HFFc6 (cell line): Measurements from ENCODE around the gene NT5C. TPM values are rescaled to one million over a fixed set of nuclear protein-coding genes. Genes with fewer than 3 reads are reported as not detected.
A peak's percentile ranks its signal among the peaks of the same experiment; 100 is the strongest.

ENCODE experiments used
- DNase-seq: peaks from one replicate; pipeline ENCODE4 v3.0.0-alpha.2; 2018
- H3K27ac Mint-ChIP-seq: 2 replicates; pipeline ENCODE4 v1.8.0; 2020; ENCODE audit warnings: mild to moderate bottlenecking, mixed read lengths
- H3K27me3 Mint-ChIP-seq: 2 replicates; pipeline ENCODE4 v1.8.0; 2021; ENCODE audit warnings: mild to moderate bottlenecking, moderate library complexity, mixed read lengths; ENCODE audit not compliant: insufficient read depth
- H3K36me3 Mint-ChIP-seq: 2 replicates; pipeline ENCODE4 v1.8.0; 2021; ENCODE audit warnings: low read depth, mixed read lengths
- H3K4me1 Mint-ChIP-seq: 2 replicates; pipeline ENCODE4 v1.8.0; 2020; ENCODE audit warnings: low read depth, mixed read lengths
- H3K4me3 Mint-ChIP-seq: 2 replicates; pipeline ENCODE4 v1.8.0; 2020; ENCODE audit warnings: mild to moderate bottlenecking, moderate library complexity, mixed read lengths
- H3K9me3 Mint-ChIP-seq: 2 replicates; pipeline ENCODE4 v1.8.0; 2020; ENCODE audit warnings: mild to moderate bottlenecking, mixed read lengths
- CTCF ChIP-seq: fragments of 200-600 bp; sonication (generic); IDR thresholded peaks from 2 replicates; pipeline ENCODE4 v1.5.0; 2021; ENCODE audit warnings: antibody characterized with exemption, mild to moderate bottlenecking
- total RNA-seq, 6 experiments: library from RNA; stranded (reverse); fragmentation: NEBNext Ultra II Directional; extraction: Animal tissue kit (Norgen Biotek cat#: 25700); gene quantifications; 2 replicates in 1 of 6; 3 replicates in 5 of 6; pipeline ENCODE4 v1.2.3, GENCODE V29; 2021

The NT5C gene
- total RNA-seq, 6 experiments from 2014 or later = 30.4 to 41.7 (median 36.3) TPM

- Mint-ChIP-seq H3K4me3 (peak overlapping the region; percentile 68), H3K27ac (peak overlapping the region; percentile 94), H3K36me3 (peaks cover 15% of the 10 kb centered on the region; the same call in 1 of the 2 replicates), H3K27me3 (no peaks in the 10 kb centered on the region), H3K4me1 (peaks cover 25% of the 10 kb centered on the region), H3K9me3 (no peaks in the 10 kb centered on the region)
- TF ChIP-seq CTCF = no peak
- DNase-seq = peak; percentile 58
These were observed 35.4 kb downstream of the NT5C start for GRCh38 chr17:75096082-75096625.

- no peak overlapping the region for H3K4me3 Mint-ChIP-seq
- no peak overlapping the region for H3K27ac Mint-ChIP-seq
- H3K27me3 Mint-ChIP-seq = no peaks in the 10 kb centered on the region
- no peak for TF ChIP-seq CTCF
- DNase-seq = no peak
- no peaks in the 10 kb centered on the region for H3K9me3 Mint-ChIP-seq
- peaks cover 36% of the 10 kb centered on the region for H3K4me1 Mint-ChIP-seq
- peaks cover 7% of the 10 kb centered on the region; the same call in 1 of the 2 replicates for H3K36me3 Mint-ChIP-seq
These were observed 36.6 kb downstream of the NT5C start for GRCh38 chr17:75094871-75095399.

- Mint-ChIP-seq H3K27ac (no peak overlapping the region), H3K9me3 (no peaks in the 10 kb centered on the region), H3K36me3 (peaks cover 4% of the 10 kb centered on the region; the same call in 1 of the 2 replicates), H3K4me1 (peaks cover 49% of the 10 kb centered on the region), H3K27me3 (no peaks in the 10 kb centered on the region), H3K4me3 (no peak overlapping the region)
- TF ChIP-seq CTCF = no peak
- DNase-seq = no peak
These were observed 37.9 kb downstream of the NT5C start for GRCh38 chr17:75093548-75094158.

- Mint-ChIP-seq H3K27me3 (no peaks in the 10 kb centered on the region), H3K4me3 (peak overlapping the region; percentile 59; the same call in 1 of the 2 replicates), H3K36me3 (no peaks in the 10 kb centered on the region), H3K9me3 (no peaks in the 10 kb centered on the region), H3K4me1 (peaks cover 63% of the 10 kb centered on the region), H3K27ac (no peak overlapping the region)
- DNase-seq = no peak
- TF ChIP-seq CTCF = no peak
These were observed 39.7 kb downstream of the NT5C start for GRCh38 chr17:75091855-75092327.

- Mint-ChIP-seq H3K4me1 (peaks cover 68% of the 10 kb centered on the region), H3K36me3 (no peaks in the 10 kb centered on the region), H3K9me3 (no peaks in the 10 kb centered on the region), H3K27ac (peak overlapping the region; percentile 31; the same call in 1 of the 2 replicates), H3K4me3 (peak overlapping the region; percentile 59), H3K27me3 (no peaks in the 10 kb centered on the region)
- no peak for DNase-seq
- TF ChIP-seq CTCF = no peak
These were observed 40.4 kb downstream of the NT5C start for GRCh38 chr17:75090871-75091854.
